ENCODE results near the gene LRMDA.

LRMDA gene

GRCh38 chr10:76296957-76297356 is 865.5 kb downstream of the LRMDA start:
- no peaks in the 10 kb centered on the region for H3K36me3 ChIP-seq (ENCODE audit: insufficient read depth)
- no peak overlapping the region for H3K4me3 ChIP-seq (IDR thresholded peaks at IDR 0.05; ENCODE audit: insufficient read depth, low read depth, low read length)
- H4K20me1 ChIP-seq (ENCODE audit: insufficient read depth): no peaks in the 10 kb centered on the region
- H3K79me2 ChIP-seq (ENCODE audit: insufficient read depth, low read depth): no peaks in the 10 kb centered on the region
- TF ChIP-seq CTCF (conservative IDR thresholded peaks at IDR 0.05; ENCODE audit: low read depth, low read length): no peak
- H2AFZ ChIP-seq (ENCODE audit: low read depth): no peak overlapping the region
- H3K9ac ChIP-seq: no peak overlapping the region
- H3K4me2 ChIP-seq: no peak overlapping the region
- no peaks in the 10 kb centered on the region for H3K27me3 ChIP-seq (ENCODE audit: insufficient read depth, low read depth)
- no peak overlapping the region for H3K27ac ChIP-seq
- H3K4me1 ChIP-seq (ENCODE audit: low read depth, poor library complexity, severe bottlenecking): no peaks in the 10 kb centered on the region

- Histone ChIP-seq H3K9ac (no peak overlapping the region), H3K4me1 (ENCODE audit: low read depth, poor library complexity, severe bottlenecking) (no peaks in the 10 kb centered on the region), H3K27me3 (ENCODE audit: insufficient read depth, low read depth) (no peaks in the 10 kb centered on the region), H3K27ac (no peak overlapping the region), H3K4me3 (IDR thresholded peaks at IDR 0.05; ENCODE audit: insufficient read depth, low read depth, low read length) (no peak overlapping the region), H3K4me2 (no peak overlapping the region), H2AFZ (ENCODE audit: low read depth) (no peak overlapping the region), H4K20me1 (ENCODE audit: insufficient read depth) (no peaks in the 10 kb centered on the region), H3K36me3 (ENCODE audit: insufficient read depth) (no peaks in the 10 kb centered on the region), H3K79me2 (ENCODE audit: insufficient read depth, low read depth) (no peaks in the 10 kb centered on the region)
- no peak for TF ChIP-seq CTCF (conservative IDR thresholded peaks at IDR 0.05; ENCODE audit: low read depth, low read length)
Measured at GRCh38 chr10:76297358-76297757, 865.9 kb downstream of the LRMDA start.

- no peaks in the 10 kb centered on the region for H3K4me1 ChIP-seq (ENCODE audit: low read depth, poor library complexity, severe bottlenecking)
- no peak overlapping the region for H3K4me3 ChIP-seq (IDR thresholded peaks at IDR 0.05; ENCODE audit: insufficient read depth, low read depth, low read length)
- no peaks in the 10 kb centered on the region for H3K27me3 ChIP-seq (ENCODE audit: insufficient read depth, low read depth)
- H2AFZ ChIP-seq (ENCODE audit: low read depth): no peak overlapping the region
- TF ChIP-seq CTCF (conservative IDR thresholded peaks at IDR 0.05; ENCODE audit: low read depth, low read length): no peak
- H3K79me2 ChIP-seq (ENCODE audit: insufficient read depth, low read depth): no peaks in the 10 kb centered on the region
- no peak overlapping the region for H3K27ac ChIP-seq
- no peaks in the 10 kb centered on the region for H3K36me3 ChIP-seq (ENCODE audit: insufficient read depth)
- no peak overlapping the region for H3K9ac ChIP-seq
- no peak overlapping the region for H3K4me2 ChIP-seq
- no peaks in the 10 kb centered on the region for H4K20me1 ChIP-seq (ENCODE audit: insufficient read depth)
Measured at GRCh38 chr10:76297780-76298281, 866.4 kb downstream of the LRMDA start.

- no peaks in the 10 kb centered on the region for H3K4me1 ChIP-seq (ENCODE audit: low read depth, poor library complexity, severe bottlenecking)
- no peak overlapping the region for H2AFZ ChIP-seq (ENCODE audit: low read depth)
- H3K36me3 ChIP-seq (ENCODE audit: insufficient read depth): no peaks in the 10 kb centered on the region
- H3K27me3 ChIP-seq (ENCODE audit: insufficient read depth, low read depth): no peaks in the 10 kb centered on the region
- no peak overlapping the region for H3K27ac ChIP-seq
- H4K20me1 ChIP-seq (ENCODE audit: insufficient read depth): no peaks in the 10 kb centered on the region
- no peak overlapping the region for H3K9ac ChIP-seq
- H3K79me2 ChIP-seq (ENCODE audit: insufficient read depth, low read depth): no peaks in the 10 kb centered on the region
- no peak overlapping the region for H3K4me2 ChIP-seq
- no peak overlapping the region for H3K4me3 ChIP-seq (IDR thresholded peaks at IDR 0.05; ENCODE audit: insufficient read depth, low read depth, low read length)
- TF ChIP-seq CTCF (conservative IDR thresholded peaks at IDR 0.05; ENCODE audit: low read depth, low read length): no peak
Measured at GRCh38 chr10:76298329-76298728, 866.9 kb downstream of the LRMDA start.
